ENCODE data around the gene KLF2.

The KLF2 gene

GRCh38 chr19:16364231-16364865 lies 39.7 kb downstream of the KLF2 start:
- no peak for DNase-seq (ENCODE audit: low read depth, low spot score)

GRCh38 chr19:16365300-16365996 lies 40.8 kb downstream of the KLF2 start:
- DNase-seq (ENCODE audit: low read depth, low spot score): no peak

- no peak for DNase-seq (ENCODE audit: low read depth, low spot score)
These were observed 41.4 kb downstream of the KLF2 start for GRCh38 chr19:16366056-16366432.

- no peak for DNase-seq (ENCODE audit: low read depth, low spot score)
These were observed 42.0 kb downstream of the KLF2 start for GRCh38 chr19:16366433-16367260.

- DNase-seq (ENCODE audit: low read depth, low spot score): no peak
These were observed 42.6 kb downstream of the KLF2 start for GRCh38 chr19:16367261-16367683.

GRCh38 chr19:16368385-16369305 lies 44.0 kb downstream of the KLF2 start:
- DNase-seq (ENCODE audit: low read depth, low spot score): no peak

GRCh38 chr19:16369306-16369663 lies 44.7 kb downstream of the KLF2 start:
- no peak for DNase-seq (ENCODE audit: low read depth, low spot score)

- no peak for DNase-seq (ENCODE audit: low read depth, low spot score)
These were observed 45.3 kb downstream of the KLF2 start for GRCh38 chr19:16369664-16370576.

GRCh38 chr19:16370641-16371391 lies 46.2 kb downstream of the KLF2 start:
- DNase-seq (ENCODE audit: low read depth, low spot score): no peak

- DNase-seq (ENCODE audit: low read depth, low spot score): no peak
These were observed 46.9 kb downstream of the KLF2 start for GRCh38 chr19:16371540-16371986.

- no peak for DNase-seq (ENCODE audit: low read depth, low spot score)
These were observed 47.7 kb downstream of the KLF2 start for GRCh38 chr19:16372065-16372915.

- no peak for DNase-seq (ENCODE audit: low read depth, low spot score)
These were observed 48.5 kb downstream of the KLF2 start for GRCh38 chr19:16373079-16373478.

- no peak for DNase-seq (ENCODE audit: low read depth, low spot score)
These were observed 48.9 kb downstream of the KLF2 start for GRCh38 chr19:16373532-16373931.

GRCh38 chr19:16373989-16374388 lies 49.4 kb downstream of the KLF2 start:
- no peak for DNase-seq (ENCODE audit: low read depth, low spot score)

GRCh38 chr19:16374436-16374835 lies 49.8 kb downstream of the KLF2 start:
- DNase-seq (ENCODE audit: low read depth, low spot score): no peak

- DNase-seq (ENCODE audit: low read depth, low spot score): no peak
These were observed 50.7 kb downstream of the KLF2 start for GRCh38 chr19:16375157-16375935.

GRCh38 chr19:16375936-16376185 lies 51.2 kb downstream of the KLF2 start:
- no peak for DNase-seq (ENCODE audit: low read depth, low spot score)

- DNase-seq (ENCODE audit: low read depth, low spot score): no peak
These were observed 51.6 kb downstream of the KLF2 start for GRCh38 chr19:16376241-16376640.

Measured in iPS DF 19.7 (cell line).